IPS-18a (cell line): Measurements from ENCODE around the gene AHCY.
"Not testable (repeated sequence)": the region's sequence is repeated elsewhere in the genome, so short reads cannot be mapped to it uniquely, and the experiment has no call there.

Source experiments
- H3K27ac ChIP-seq: one replicate; pipeline ENCODE4 v1.5.1; 2013; ENCODE audit warnings: low read length
- H3K27me3 ChIP-seq: one replicate; pipeline ENCODE4 v1.6.1; 2013; ENCODE audit warnings: mild to moderate bottlenecking, low read length; ENCODE audit not compliant: control insufficient read depth, insufficient read depth
- H3K36me3 ChIP-seq: one replicate; pipeline ENCODE4 v1.6.1; 2013; ENCODE audit warnings: low read depth, low read length; ENCODE audit not compliant: control insufficient read depth
- H3K4me1 ChIP-seq: one replicate; pipeline ENCODE4 v1.6.1; 2013; ENCODE audit warnings: low read depth, low read length; ENCODE audit not compliant: control insufficient read depth
- H3K4me3 ChIP-seq: one replicate; pipeline ENCODE4 v1.5.1; 2013; ENCODE audit warnings: low read length
- H3K9ac ChIP-seq: one replicate; pipeline ENCODE4 v1.6.1; 2013; ENCODE audit warnings: mild to moderate bottlenecking, low read length, moderate library complexity
- H3K9me3 ChIP-seq: one replicate; pipeline ENCODE4 v1.6.1; 2013; ENCODE audit warnings: low read depth, low read length; ENCODE audit not compliant: control insufficient read depth

Gene AHCY

GRCh38 chr20:34263468-34263867, 39.7 kb downstream of the AHCY start:
- H3K9ac ChIP-seq, H3K36me3 ChIP-seq, H3K9me3 ChIP-seq, H3K4me1 ChIP-seq, H3K27me3 ChIP-seq, H3K27ac ChIP-seq, H3K4me3 ChIP-seq: not testable (repeated sequence)

GRCh38 chr20:34262488-34263288, 40.5 kb downstream of the AHCY start:
- H3K9ac ChIP-seq: no peak overlapping the region
- H3K9me3 ChIP-seq: no peaks in the 10 kb centered on the region
- no peak overlapping the region for H3K27ac ChIP-seq
- H3K27me3 ChIP-seq: no peaks in the 10 kb centered on the region
- H3K4me1 ChIP-seq: no peaks in the 10 kb centered on the region
- H3K4me3 ChIP-seq: no peak overlapping the region
- no peaks in the 10 kb centered on the region for H3K36me3 ChIP-seq

GRCh38 chr20:34260208-34260942, 42.8 kb downstream of the AHCY start:
- Histone ChIP-seq H3K27me3 (no peaks in the 10 kb centered on the region), H3K4me3 (no peak overlapping the region), H3K36me3 (no peaks in the 10 kb centered on the region), H3K9me3 (no peaks in the 10 kb centered on the region), H3K27ac (no peak overlapping the region), H3K9ac (no peak overlapping the region), H3K4me1 (no peaks in the 10 kb centered on the region)

GRCh38 chr20:34256629-34257124, 46.5 kb downstream of the AHCY start:
- no peaks in the 10 kb centered on the region for H3K9me3 ChIP-seq
- no peak overlapping the region for H3K27ac ChIP-seq
- no peaks in the 10 kb centered on the region for H3K27me3 ChIP-seq
- H3K4me3 ChIP-seq: no peak overlapping the region
- no peak overlapping the region for H3K9ac ChIP-seq
- no peaks in the 10 kb centered on the region for H3K36me3 ChIP-seq
- no peaks in the 10 kb centered on the region for H3K4me1 ChIP-seq

- Histone ChIP-seq H3K27ac (no peak overlapping the region), H3K9ac (no peak overlapping the region), H3K4me3 (no peak overlapping the region), H3K27me3 (no peaks in the 10 kb centered on the region), H3K9me3 (no peaks in the 10 kb centered on the region), H3K36me3 (no peaks in the 10 kb centered on the region), H3K4me1 (no peaks in the 10 kb centered on the region)
Measured at GRCh38 chr20:34254979-34255378, 48.2 kb downstream of the AHCY start.

- not testable (repeated sequence) for H3K9me3 ChIP-seq, H3K27ac ChIP-seq, H3K4me1 ChIP-seq, H3K36me3 ChIP-seq, H3K9ac ChIP-seq, H3K4me3 ChIP-seq, H3K27me3 ChIP-seq
Measured at GRCh38 chr20:34252431-34253086, 50.6 kb downstream of the AHCY start.

- Histone ChIP-seq H3K27ac (no peak overlapping the region), H3K27me3 (no peaks in the 10 kb centered on the region), H3K4me1 (no peaks in the 10 kb centered on the region), H3K36me3 (no peaks in the 10 kb centered on the region), H3K9ac (no peak overlapping the region), H3K4me3 (no peak overlapping the region), H3K9me3 (no peaks in the 10 kb centered on the region)
Measured at GRCh38 chr20:34251619-34252018, 51.5 kb downstream of the AHCY start.

- H3K9ac ChIP-seq: no peak overlapping the region
- no peak overlapping the region for H3K4me3 ChIP-seq
- no peaks in the 10 kb centered on the region for H3K4me1 ChIP-seq
- H3K9me3 ChIP-seq: no peaks in the 10 kb centered on the region
- H3K36me3 ChIP-seq: no peaks in the 10 kb centered on the region
- H3K27ac ChIP-seq: no peak overlapping the region
- H3K27me3 ChIP-seq: no peaks in the 10 kb centered on the region
Measured at GRCh38 chr20:34250005-34250404, 53.1 kb downstream of the AHCY start.

GRCh38 chr20:34249291-34249690, 53.9 kb downstream of the AHCY start:
- Histone ChIP-seq H3K4me1 (no peaks in the 10 kb centered on the region), H3K27ac (no peak overlapping the region), H3K9me3 (no peaks in the 10 kb centered on the region), H3K36me3 (no peaks in the 10 kb centered on the region), H3K27me3 (no peaks in the 10 kb centered on the region), H3K4me3 (no peak overlapping the region), H3K9ac (no peak overlapping the region)

- Histone ChIP-seq H3K36me3 (no peaks in the 10 kb centered on the region), H3K9ac (no peak overlapping the region), H3K4me1 (no peaks in the 10 kb centered on the region), H3K4me3 (no peak overlapping the region), H3K27ac (no peak overlapping the region), H3K9me3 (no peaks in the 10 kb centered on the region), H3K27me3 (no peaks in the 10 kb centered on the region)
Measured at GRCh38 chr20:34246126-34246626, 57.0 kb downstream of the AHCY start.

- H3K9me3 ChIP-seq: no peaks in the 10 kb centered on the region
- H3K27me3 ChIP-seq: no peaks in the 10 kb centered on the region
- no peaks in the 10 kb centered on the region for H3K36me3 ChIP-seq
- no peak overlapping the region for H3K9ac ChIP-seq
- H3K4me1 ChIP-seq: no peaks in the 10 kb centered on the region
- no peak overlapping the region for H3K27ac ChIP-seq
- H3K4me3 ChIP-seq: no peak overlapping the region
Measured at GRCh38 chr20:34243377-34243776, 59.8 kb downstream of the AHCY start.
